ENCODE data around the gene PIK3CG. TPM values are rescaled to one million over a fixed set of nuclear protein-coding genes. Genes with fewer than 3 reads are reported as not detected.

PIK3CG gene
- total and polyA plus RNA-seq, 10 of the 15 experiments (the other 5 are each of a cell fraction or from before 2014, with no cell fraction given), result 0.79 to 7.6 (median 5.2) TPM

- TF ChIP-seq PKNOX1 (IDR thresholded peaks at IDR 0.05) (no peak), KLF5 (IDR thresholded peaks at IDR 0.05; ENCODE audit: partially characterized antibody) (no peak), YBX1 (IDR thresholded peaks at IDR 0.05) (no peak)
Observed at GRCh38 chr7:106914018-106914607, 49.0 kb downstream of the PIK3CG start (continued).

- POLR2A ChIA-PET, result no interaction called here
- RAD21 ChIA-PET (ENCODE audit: unreplicated experiment), result no interaction called here
- H3K79me2 ChIP-seq (ENCODE audit: control insufficient read depth, insufficient read depth, low read length), result no peaks in the 10 kb centered on the region
- H3K9me3 ChIP-seq (replicated peaks; ENCODE audit: control insufficient read depth, insufficient read depth, low read length), result no peaks in the 10 kb centered on the region; the same call in 1 of the 3 replicates
- no peak for ATAC-seq
- no peaks in the 10 kb centered on the region for H4K20me1 ChIP-seq (ENCODE audit: control insufficient read depth, insufficient read depth)
- peaks cover 2% of the 10 kb centered on the region; the same call in 1 of the 2 replicates for H3K4me1 ChIP-seq (ENCODE audit: control insufficient read depth, insufficient read depth, low read length)
- H3K27me3 ChIP-seq (replicated peaks in 1 of 2; ENCODE audit: control insufficient read depth in 2 of 2, insufficient read depth in 2 of 2, low read length in 1 of 2), result peaks cover 0 to 9% of the 10 kb centered on the region in 2 experiments; a peak in 3 of 4 replicates
- DNase-seq (ENCODE audit: low read depth, low spot score), result no peak
- CTCF ChIA-PET, result interaction anchor here (1.2 kb wide), 1 partner anchor 211 kb away, joined by 4 read pairs; no protein-coding TSS in a partner anchor
- H3K9ac ChIP-seq (ENCODE audit: control insufficient read depth, insufficient read depth, low read length), result no peak overlapping the region
- SMC1A ChIA-PET (ENCODE audit: uncharacterized antibody, unreplicated experiment), result interaction anchor here (1.3 to 2.3 kb wide), 3 partner anchors 22 to 112 kb away, joined by 4 to 8 read pairs (median 6); no protein-coding TSS in a partner anchor
- intact Hi-C loops (cut with micrococcal nuclease; ENCODE audit: unreplicated experiment), result no loop called here
- peak overlapping the region; percentile 20; the same call in 1 of the 2 replicates for H3K4me2 ChIP-seq (ENCODE audit: control insufficient read depth, insufficient read depth)
- no peak for FAIRE-seq
- H3K4me3 ChIP-seq, result no peak overlapping the region
- in situ Hi-C loops (cut with MboI), result no loop called here
- no peak overlapping the region for H2AFZ ChIP-seq (ENCODE audit: control insufficient read depth, low read depth, low read length)
- no TSS peak for BruUV-seq (replicated peaks)
- H3K27ac ChIP-seq (ENCODE audit: control insufficient read depth, insufficient read depth), result no peak overlapping the region
- 50% methylated on average over 2 of the region's 2 CpGs for WGBS (ENCODE audit: insufficient coverage, insufficient replicate concordance, low lambda C conversion rate, missing lambda C conversion rate)
- H3K36me3 ChIP-seq (ENCODE audit: control insufficient read depth in 2 of 2, insufficient read depth in 2 of 2, low read length in 1 of 2), result no peaks in the 10 kb centered on the region
- no peak for TF ChIP-seq E2F8 (IDR thresholded peaks at IDR 0.05; ENCODE audit: low read depth, partially characterized antibody)
- TF ChIP-seq RUNX3 (IDR thresholded peaks at IDR 0.05; ENCODE audit: low read length), result no peak
- TF ChIP-seq, protein P1, sequence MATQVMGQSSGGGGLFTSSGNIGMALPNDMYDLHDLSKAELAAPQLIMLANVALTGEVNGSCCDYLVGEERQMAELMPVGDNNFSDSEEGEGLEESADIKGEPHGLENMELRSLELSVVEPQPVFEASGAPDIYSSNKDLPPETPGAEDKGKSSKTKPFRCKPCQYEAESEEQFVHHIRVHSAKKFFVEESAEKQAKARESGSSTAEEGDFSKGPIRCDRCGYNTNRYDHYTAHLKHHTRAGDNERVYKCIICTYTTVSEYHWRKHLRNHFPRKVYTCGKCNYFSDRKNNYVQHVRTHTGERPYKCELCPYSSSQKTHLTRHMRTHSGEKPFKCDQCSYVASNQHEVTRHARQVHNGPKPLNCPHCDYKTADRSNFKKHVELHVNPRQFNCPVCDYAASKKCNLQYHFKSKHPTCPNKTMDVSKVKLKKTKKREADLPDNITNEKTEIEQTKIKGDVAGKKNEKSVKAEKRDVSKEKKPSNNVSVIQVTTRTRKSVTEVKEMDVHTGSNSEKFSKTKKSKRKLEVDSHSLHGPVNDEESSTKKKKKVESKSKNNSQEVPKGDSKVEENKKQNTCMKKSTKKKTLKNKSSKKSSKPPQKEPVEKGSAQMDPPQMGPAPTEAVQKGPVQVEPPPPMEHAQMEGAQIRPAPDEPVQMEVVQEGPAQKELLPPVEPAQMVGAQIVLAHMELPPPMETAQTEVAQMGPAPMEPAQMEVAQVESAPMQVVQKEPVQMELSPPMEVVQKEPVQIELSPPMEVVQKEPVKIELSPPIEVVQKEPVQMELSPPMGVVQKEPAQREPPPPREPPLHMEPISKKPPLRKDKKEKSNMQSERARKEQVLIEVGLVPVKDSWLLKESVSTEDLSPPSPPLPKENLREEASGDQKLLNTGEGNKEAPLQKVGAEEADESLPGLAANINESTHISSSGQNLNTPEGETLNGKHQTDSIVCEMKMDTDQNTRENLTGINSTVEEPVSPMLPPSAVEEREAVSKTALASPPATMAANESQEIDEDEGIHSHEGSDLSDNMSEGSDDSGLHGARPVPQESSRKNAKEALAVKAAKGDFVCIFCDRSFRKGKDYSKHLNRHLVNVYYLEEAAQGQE (IDR thresholded peaks at IDR 0.05; ENCODE audit: low read depth, low read length), result no peak
- TF ChIP-seq CREM (IDR thresholded peaks at IDR 0.05; ENCODE audit: low read depth), result no peak
- TF ChIP-seq, protein P2, sequence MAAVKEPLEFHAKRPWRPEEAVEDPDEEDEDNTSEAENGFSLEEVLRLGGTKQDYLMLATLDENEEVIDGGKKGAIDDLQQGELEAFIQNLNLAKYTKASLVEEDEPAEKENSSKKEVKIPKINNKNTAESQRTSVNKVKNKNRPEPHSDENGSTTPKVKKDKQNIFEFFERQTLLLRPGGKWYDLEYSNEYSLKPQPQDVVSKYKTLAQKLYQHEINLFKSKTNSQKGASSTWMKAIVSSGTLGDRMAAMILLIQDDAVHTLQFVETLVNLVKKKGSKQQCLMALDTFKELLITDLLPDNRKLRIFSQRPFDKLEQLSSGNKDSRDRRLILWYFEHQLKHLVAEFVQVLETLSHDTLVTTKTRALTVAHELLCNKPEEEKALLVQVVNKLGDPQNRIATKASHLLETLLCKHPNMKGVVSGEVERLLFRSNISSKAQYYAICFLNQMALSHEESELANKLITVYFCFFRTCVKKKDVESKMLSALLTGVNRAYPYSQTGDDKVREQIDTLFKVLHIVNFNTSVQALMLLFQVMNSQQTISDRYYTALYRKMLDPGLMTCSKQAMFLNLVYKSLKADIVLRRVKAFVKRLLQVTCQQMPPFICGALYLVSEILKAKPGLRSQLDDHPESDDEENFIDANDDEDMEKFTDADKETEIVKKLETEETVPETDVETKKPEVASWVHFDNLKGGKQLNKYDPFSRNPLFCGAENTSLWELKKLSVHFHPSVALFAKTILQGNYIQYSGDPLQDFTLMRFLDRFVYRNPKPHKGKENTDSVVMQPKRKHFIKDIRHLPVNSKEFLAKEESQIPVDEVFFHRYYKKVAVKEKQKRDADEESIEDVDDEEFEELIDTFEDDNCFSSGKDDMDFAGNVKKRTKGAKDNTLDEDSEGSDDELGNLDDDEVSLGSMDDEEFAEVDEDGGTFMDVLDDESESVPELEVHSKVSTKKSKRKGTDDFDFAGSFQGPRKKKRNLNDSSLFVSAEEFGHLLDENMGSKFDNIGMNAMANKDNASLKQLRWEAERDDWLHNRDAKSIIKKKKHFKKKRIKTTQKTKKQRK (IDR thresholded peaks at IDR 0.05; ENCODE audit: low read depth, low read length), result no peak
- TF ChIP-seq SRF (IDR thresholded peaks at IDR 0.05; ENCODE audit: low read depth in 2 of 2, low read length in 2 of 2), result no peak
- no peak for TF ChIP-seq NR2C1 (IDR thresholded peaks at IDR 0.05)
Observed at GRCh38 chr7:106915407-106915806, 50.3 kb downstream of the PIK3CG start.
